Sigmoid colon (tissue), 4 donors: ENCODE results near the gene HPCAL1.

Source experiments
- CTCF ChIP-seq, 4 experiments: fragments of 450-650 bp in 3 of 4; fragments of 200-600 bp in 1 of 4; IDR thresholded peaks; one replicate each; pipeline ENCODE4 v1.5.1; 2016 to 2019; ENCODE audit warnings: antibody characterized with exemption in 4 of 4, mild to moderate bottlenecking in 3 of 4, moderate library complexity in 2 of 4
- EP300 ChIP-seq, 4 donors: sonication (generic); formaldehyde crosslinking; IDR thresholded peaks; one replicate each; pipeline ENCODE4 v1.6.1; 2017; ENCODE audit warnings: antibody characterized with exemption in 4 of 4
- POLR2A ChIP-seq, 2 donors: fragments of 450-650 bp; IDR thresholded peaks; one replicate each; pipeline ENCODE4 v1.6.1; 2016; ENCODE audit warnings: antibody characterized with exemption in 2 of 2, mild to moderate bottlenecking in 2 of 2, moderate library complexity in 2 of 2
- POLR2AphosphoS5 ChIP-seq, 4 donors: sonication (generic); formaldehyde crosslinking; IDR thresholded peaks; one replicate each; pipeline ENCODE4 v1.6.1; 2017; ENCODE audit warnings: antibody characterized with exemption in 4 of 4

- TF ChIP-seq CTCF (IDR thresholded peaks at IDR 0.05) (no peak), POLR2A (IDR thresholded peaks at IDR 0.05) (no peak), POLR2AphosphoS5 (IDR thresholded peaks at IDR 0.05) (no peak), EP300 (IDR thresholded peaks at IDR 0.05) (no peak)
These were observed 100.0 kb downstream of the HPCAL1 start for GRCh38 chr2:10402653-10403215.
